NCI-H2196 (cell line): Measurements from ENCODE around the gene WARS2.

Experiments used
- DNase-seq: peaks from one replicate; lab custom pipeline; 2025; ENCODE audit not compliant: unreplicated experiment; lab: John Stamatoyannopoulos, UW

The WARS2 gene

GRCh38 chr1:119083980-119084379, 56.5 kb downstream of the WARS2 start:
- DNase-seq, result no peak

GRCh38 chr1:119083479-119083878, 57.0 kb downstream of the WARS2 start:
- no peak for DNase-seq

GRCh38 chr1:119081700-119082099, 58.8 kb downstream of the WARS2 start:
- no peak for DNase-seq

GRCh38 chr1:119081267-119081666, 59.2 kb downstream of the WARS2 start:
- no peak for DNase-seq

GRCh38 chr1:119080586-119080985, 59.9 kb downstream of the WARS2 start:
- no peak for DNase-seq

GRCh38 chr1:119079881-119080280, 60.6 kb downstream of the WARS2 start:
- DNase-seq, result no peak

- no peak for DNase-seq
These were observed 64.8 kb downstream of the WARS2 start for GRCh38 chr1:119075614-119076013.

- no peak for DNase-seq
These were observed 69.1 kb downstream of the WARS2 start for GRCh38 chr1:119071321-119071720.

- DNase-seq, result no peak
These were observed 70.8 kb downstream of the WARS2 start for GRCh38 chr1:119069682-119070081.

GRCh38 chr1:119068427-119068826, 72.0 kb downstream of the WARS2 start:
- DNase-seq, result no peak

GRCh38 chr1:119061700-119062099, 78.8 kb downstream of the WARS2 start:
- DNase-seq, result no peak

- no peak for DNase-seq
These were observed 84.9 kb downstream of the WARS2 start for GRCh38 chr1:119055568-119055967.

GRCh38 chr1:119053917-119054316, 86.5 kb downstream of the WARS2 start:
- DNase-seq, result no peak

GRCh38 chr1:119052267-119052666, 88.2 kb downstream of the WARS2 start:
- DNase-seq, result no peak

GRCh38 chr1:119048624-119049404, 91.6 kb downstream of the WARS2 start:
- no peak for DNase-seq

GRCh38 chr1:119046785-119047438, 93.5 kb downstream of the WARS2 start:
- no peak for DNase-seq

GRCh38 chr1:119046429-119046784, 94.0 kb downstream of the WARS2 start:
- no peak for DNase-seq

- no peak for DNase-seq
These were observed 95.2 kb downstream of the WARS2 start for GRCh38 chr1:119045096-119045746.

- no peak for DNase-seq
These were observed 99.5 kb downstream of the WARS2 start for GRCh38 chr1:119040906-119041305.

GRCh38 chr1:119040489-119040888, 100.0 kb downstream of the WARS2 start:
- DNase-seq, result no peak

- DNase-seq, result no peak
These were observed 102.1 kb downstream of the WARS2 start for GRCh38 chr1:119038363-119038762.

GRCh38 chr1:119034359-119034758, 106.1 kb downstream of the WARS2 start:
- DNase-seq, result no peak
